Heart left ventricle (tissue), 13 donors: ENCODE measurements around the gene TTC33.

Experiments
- POLR2A ChIP-seq, 2 donors: fragments of 450-650 bp; IDR thresholded peaks; one replicate each; pipeline ENCODE4 v1.6.1; 2017; ENCODE audit warnings: antibody characterized with exemption in 2 of 2, mild to moderate bottlenecking in 2 of 2, moderate library complexity in 2 of 2
- TF ChIP-seq, protein P1 (sequence below), 12 donors: fragments of 200-600 bp; sonication (generic) in 4 of 12; IDR thresholded peaks; one replicate each; pipeline versions ENCODE4 v1.5.0 to v1.8.0; 2018 to 2022; ENCODE audit warnings: antibody characterized with exemption in 12 of 12, mild to moderate bottlenecking in 5 of 12
- donor health status: ischemic (EF 13 %, LVEDD 7.1; RV severe dilation, severe dysfunction).
- donor health status: DM: no; HTN: yes; CAD: no.
- donor health status: DM: no; HTN: no; CAD: no.
- donor health status: ischemic (EF 25% LVEDD 6.9; RV normal size, moderate dysfunction).
- donor health status: ischemic (EF 25% LVEDD 5.7; RV mildly dilated, moderate dysfunction).
- donor health status: ischemic (EF 35%, LVEDD 5.7; RV mildly dilated, moderate dysfunction).
- donor health status: nonischemic (EF 11% LVEDD 7.7; RV severe dilation, severe dysfunction).
- donor health status: DM: yes; HTN: yes; CAD: no.
- donor health status: PGD.
- donor health status: ischemic (EF 29% LVEDD 5.4; RV normal size, mild dysfunction).
- donor health status: nonischemic (EF 23%, LVEDD 6.1; RV moderate dilation, normal function).

DNA sequence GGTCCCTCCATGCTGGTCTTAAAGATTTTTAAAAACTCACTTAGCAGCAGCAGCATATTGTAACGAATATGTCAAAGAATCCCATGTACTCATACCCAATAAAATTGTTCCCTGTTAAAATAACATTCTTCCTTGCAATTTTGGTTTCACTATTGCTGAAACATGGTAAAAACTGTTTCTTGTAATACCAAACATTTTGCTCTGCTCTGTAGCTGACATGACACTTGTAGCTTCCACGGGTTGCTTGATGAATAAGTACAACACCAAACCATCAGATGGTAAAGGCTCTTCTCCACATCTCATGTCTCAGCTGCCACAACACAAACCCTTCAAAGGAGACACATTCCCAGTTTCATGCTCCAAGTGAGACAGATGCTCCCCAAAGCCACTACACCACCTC lies 256.8 kb downstream of the TTC33 start:
- TF ChIP-seq, protein P1, sequence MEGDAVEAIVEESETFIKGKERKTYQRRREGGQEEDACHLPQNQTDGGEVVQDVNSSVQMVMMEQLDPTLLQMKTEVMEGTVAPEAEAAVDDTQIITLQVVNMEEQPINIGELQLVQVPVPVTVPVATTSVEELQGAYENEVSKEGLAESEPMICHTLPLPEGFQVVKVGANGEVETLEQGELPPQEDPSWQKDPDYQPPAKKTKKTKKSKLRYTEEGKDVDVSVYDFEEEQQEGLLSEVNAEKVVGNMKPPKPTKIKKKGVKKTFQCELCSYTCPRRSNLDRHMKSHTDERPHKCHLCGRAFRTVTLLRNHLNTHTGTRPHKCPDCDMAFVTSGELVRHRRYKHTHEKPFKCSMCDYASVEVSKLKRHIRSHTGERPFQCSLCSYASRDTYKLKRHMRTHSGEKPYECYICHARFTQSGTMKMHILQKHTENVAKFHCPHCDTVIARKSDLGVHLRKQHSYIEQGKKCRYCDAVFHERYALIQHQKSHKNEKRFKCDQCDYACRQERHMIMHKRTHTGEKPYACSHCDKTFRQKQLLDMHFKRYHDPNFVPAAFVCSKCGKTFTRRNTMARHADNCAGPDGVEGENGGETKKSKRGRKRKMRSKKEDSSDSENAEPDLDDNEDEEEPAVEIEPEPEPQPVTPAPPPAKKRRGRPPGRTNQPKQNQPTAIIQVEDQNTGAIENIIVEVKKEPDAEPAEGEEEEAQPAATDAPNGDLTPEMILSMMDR (IDR thresholded peaks at IDR 0.05): no peak
- TF ChIP-seq POLR2A (IDR thresholded peaks at IDR 0.05): no peak
